IgD-negative memory B cell (primary cell): ENCODE measurements around the gene GPR84. TPM values are rescaled to one million over a fixed set of nuclear protein-coding genes. Genes with fewer than 3 reads are reported as not detected.

Source experiments
- H3K27ac Mint-ChIP-seq, 3 donors: one replicate each; pipeline ENCODE4 v1.8.0; 2020 to 2022; ENCODE audit warnings: mild to moderate bottlenecking in 3 of 3, mixed read lengths in 3 of 3, moderate library complexity in 1 of 3
- H3K27me3 Mint-ChIP-seq: one replicate; pipeline ENCODE4 v1.8.0; 2021; ENCODE audit warnings: mixed read lengths
- H3K36me3 Mint-ChIP-seq: one replicate; pipeline ENCODE4 v1.8.0; 2020; ENCODE audit warnings: mild to moderate bottlenecking, mixed read lengths
- H3K4me1 Mint-ChIP-seq, 3 donors: one replicate each; pipeline ENCODE4 v1.8.0; 2020 to 2022; ENCODE audit warnings: mixed read lengths in 3 of 3, mild to moderate bottlenecking in 1 of 3
- H3K4me3 Mint-ChIP-seq, 4 donors: one replicate each; pipeline ENCODE4 v1.8.0; 2020 to 2022; ENCODE audit warnings: mild to moderate bottlenecking in 4 of 4, mixed read lengths in 4 of 4, moderate library complexity in 3 of 4
- H3K9me3 Mint-ChIP-seq, 3 donors: one replicate each; pipeline ENCODE4 v1.8.0; 2020 to 2021; ENCODE audit warnings: mixed read lengths in 3 of 3, mild to moderate bottlenecking in 1 of 3
- polyA plus RNA-seq: library from polyadenylated mRNA; unstranded; fragments of 300-500 nt; fragmentation: Illumina TruSeq; gene quantifications from one replicate; pipeline ENCODE4 v1.2.3, GENCODE V29; 2021

Gene GPR84
- polyA plus RNA-seq, 1 donor from 2014 or later, result not detected

GRCh38 chr12:54321363-54321762 is 42.9 kb downstream of the GPR84 start:
- no peak overlapping the region for H3K27ac Mint-ChIP-seq
- H3K4me3 Mint-ChIP-seq, result no peak overlapping the region
- H3K9me3 Mint-ChIP-seq, result no peaks in the 10 kb centered on the region
- no peaks in the 10 kb centered on the region for H3K27me3 Mint-ChIP-seq
- H3K36me3 Mint-ChIP-seq, result peaks cover 1% of the 10 kb centered on the region
- H3K4me1 Mint-ChIP-seq, result peaks cover 7 to 14% (median 9%) of the 10 kb centered on the region in 3 donors

Other genes starting within 250 kb of the GPR84 start
- 32.3 TPM for gene SMUG1, start 175.5 kb downstream of the GPR84 start, polyA plus RNA-seq
- gene CBX5, start 84.4 kb downstream of the GPR84 start, polyA plus RNA-seq, result 20.6 TPM
- 748 TPM for gene HNRNPA1, start 83.8 kb downstream of the GPR84 start, polyA plus RNA-seq
- 0.44 TPM for gene NFE2, start 63.5 kb downstream of the GPR84 start, polyA plus RNA-seq
- 135 TPM for gene COPZ1, start 39.4 kb downstream of the GPR84 start, polyA plus RNA-seq
- 4.2 TPM for gene ZNF385A, start 20.2 kb upstream of the GPR84 start, polyA plus RNA-seq
- 1.6 TPM for gene ITGA5, start 54.8 kb upstream of the GPR84 start, polyA plus RNA-seq
- 17.5 TPM for gene GTSF1, start 109.1 kb upstream of the GPR84 start, polyA plus RNA-seq
- gene NCKAP1L, start 133.3 kb upstream of the GPR84 start, polyA plus RNA-seq, result 105 TPM
- 0.06 TPM for gene PDE1B, start 185.1 kb upstream of the GPR84 start, polyA plus RNA-seq
- gene PPP1R1A, start 224.2 kb upstream of the GPR84 start, polyA plus RNA-seq, result not detected